Transverse colon (tissue), 4 donors: ENCODE data around the gene NFIA. TPM values are rescaled to one million over a fixed set of nuclear protein-coding genes. Genes with fewer than 3 reads are reported as not detected.
A peak's percentile ranks its signal among the peaks of the same experiment; 100 is the strongest.

Experiments used
- DNase-seq: peaks from one replicate; pipeline ENCODE4 v3.0.0-alpha.2; 2019
- H3K27ac ChIP-seq, 4 donors: fragments of 200-600 bp; sonication (generic); 2 replicates each; pipeline ENCODE4 v1.5.1; 2016 to 2018; ENCODE audit warnings: inconsistent platforms in 4 of 4
- H3K27me3 ChIP-seq: fragments of 200-600 bp; sonication (generic); 2 replicates; pipeline ENCODE4 v1.5.1; 2017; ENCODE audit warnings: inconsistent platforms
- H3K36me3 ChIP-seq, 4 donors: fragments of 200-600 bp; sonication (generic); 2 replicates each; pipeline ENCODE4 v1.5.1; 2017 to 2019; ENCODE audit warnings: inconsistent platforms in 4 of 4
- H3K4me1 ChIP-seq, 4 donors: fragments of 200-600 bp; sonication (generic); 2 replicates each; pipeline ENCODE4 v1.5.1; 2017 to 2020; ENCODE audit warnings: inconsistent platforms in 4 of 4
- H3K4me3 ChIP-seq, 4 donors: fragments of 200-600 bp; sonication (generic); 1 replicate in 1 of 4; 2 replicates in 3 of 4; pipeline versions ENCODE4 v1.5.1 to v1.6.1; 2017 to 2019; ENCODE audit warnings: inconsistent platforms in 4 of 4
- H3K9me3 ChIP-seq, 2 donors: fragments of 200-600 bp; sonication (generic); 2 replicates each; pipeline ENCODE4 v1.5.1; 2017 to 2019; ENCODE audit warnings: inconsistent platforms in 2 of 2
- CTCF ChIP-seq, 5 experiments: fragments of 200-600 bp in 3 of 5; fragments of 450-650 bp in 2 of 5; sonication (generic) in 3 of 5; IDR thresholded peaks; 1 replicate in 2 of 5; 2 replicates in 3 of 5; pipeline ENCODE4 v1.5.1; 2016 to 2017; ENCODE audit warnings: antibody characterized with exemption in 5 of 5, inconsistent platforms in 3 of 5, mild to moderate bottlenecking in 2 of 5, moderate library complexity in 1 of 5
- EP300 ChIP-seq: sonication (generic); formaldehyde crosslinking; IDR thresholded peaks from one replicate; pipeline ENCODE4 v1.6.1; 2017; ENCODE audit warnings: antibody characterized with exemption, low read depth
- POLR2A ChIP-seq: fragments of 450-650 bp; IDR thresholded peaks from one replicate; pipeline ENCODE4 v1.6.1; 2016; ENCODE audit warnings: antibody characterized with exemption, mild to moderate bottlenecking, moderate library complexity
- POLR2AphosphoS5 ChIP-seq, 3 donors: sonication (generic); formaldehyde crosslinking; IDR thresholded peaks; one replicate each; pipeline ENCODE4 v1.6.1; 2016; ENCODE audit warnings: antibody characterized with exemption in 3 of 3
- WGBS, 2 donors: methylation state at CpG; one replicate each; pipeline ENCODE4 v1.1.5; 2018; ENCODE audit warnings: low coverage in 1 of 2; 5-methylcytosine and 5-hydroxymethylcytosine counted together
- in situ Hi-C, 4 donors: fragments of 200-750 bp; cut with MboI; loops; one replicate each; pipeline versions ENCODE4 v1.15.0 to v1.15.1; 2017; ENCODE audit warnings: low sequenced_read_pairs in 3 of 4, low pct_ligation_motif_present in 1 of 4, low pct_unique_long_range_greater_than_20kb in 1 of 4
- intact Hi-C: fragments of 100-400 bp; cut with DNase I; formaldehyde crosslinking; loops from one replicate; pipeline ENCODE4 v1.15.1; 2023; ENCODE audit warnings: low total_unique reads
- total RNA-seq, 4 donors: library from RNA; depleted of rRNA; stranded (reverse); fragments of >200 nt; gene quantifications; one replicate each; pipeline ENCODE4 v1.1.0, GENCODE V29; 2016

Gene NFIA
- total RNA-seq, 4 donors from 2014 or later = 17.3 to 37.2 (median 29.8) TPM

DNA sequence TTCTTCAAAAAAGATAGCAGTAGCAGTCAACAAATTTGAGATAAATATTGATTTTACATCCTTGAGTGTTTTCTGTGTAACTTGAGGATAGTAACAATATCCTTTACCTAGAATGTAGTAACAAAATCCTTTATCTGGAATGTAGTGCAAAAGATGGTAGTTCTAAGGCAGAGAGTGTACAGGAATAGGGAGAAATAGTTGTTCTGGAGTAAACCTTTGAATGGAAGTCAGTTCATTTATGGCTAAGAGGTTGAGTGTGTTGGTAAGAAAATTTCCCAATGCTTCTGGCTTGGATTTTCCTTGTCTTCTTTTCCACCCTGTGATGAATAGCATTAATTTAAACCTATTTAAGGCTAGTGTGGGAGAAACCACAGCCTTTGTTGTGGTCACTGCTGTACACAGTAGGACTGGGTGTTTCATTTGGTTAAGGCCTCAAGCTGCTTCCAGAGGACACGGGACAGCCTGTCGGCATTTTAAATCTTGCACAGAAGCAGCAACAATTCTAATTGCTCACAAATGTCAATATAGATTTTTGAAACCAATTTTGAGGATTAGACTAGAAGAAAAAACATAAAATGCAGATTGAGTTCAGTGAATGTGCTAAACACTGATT, 11.3 kb downstream of the NFIA start:
- in situ Hi-C loops (no loop called here), intact Hi-C loops (no loop called here)
- H3K27ac ChIP-seq = peak overlapping the region in 2 of 4 donors; percentile 2 to 23
- no peak for TF ChIP-seq CTCF (IDR thresholded peaks at IDR 0.05)
- TF ChIP-seq POLR2AphosphoS5 (IDR thresholded peaks at IDR 0.05) = no peak
- TF ChIP-seq EP300 = no peak
- TF ChIP-seq POLR2A = no peak
- H3K4me1 ChIP-seq = peaks cover 11 to 66% (median 31%) of the 10 kb centered on the region in 4 donors
- no peaks in the 10 kb centered on the region for H3K27me3 ChIP-seq
- 50 to 60% methylated on average over 2 of the region's 2 CpGs for WGBS, 2 donors
- peaks cover 0 to under 1% (median 0%) of the 10 kb centered on the region in 4 donors for H3K36me3 ChIP-seq
- H3K9me3 ChIP-seq = no peaks in the 10 kb centered on the region
- H3K4me3 ChIP-seq = no peak overlapping the region
- DNase-seq = no peak

DNA sequence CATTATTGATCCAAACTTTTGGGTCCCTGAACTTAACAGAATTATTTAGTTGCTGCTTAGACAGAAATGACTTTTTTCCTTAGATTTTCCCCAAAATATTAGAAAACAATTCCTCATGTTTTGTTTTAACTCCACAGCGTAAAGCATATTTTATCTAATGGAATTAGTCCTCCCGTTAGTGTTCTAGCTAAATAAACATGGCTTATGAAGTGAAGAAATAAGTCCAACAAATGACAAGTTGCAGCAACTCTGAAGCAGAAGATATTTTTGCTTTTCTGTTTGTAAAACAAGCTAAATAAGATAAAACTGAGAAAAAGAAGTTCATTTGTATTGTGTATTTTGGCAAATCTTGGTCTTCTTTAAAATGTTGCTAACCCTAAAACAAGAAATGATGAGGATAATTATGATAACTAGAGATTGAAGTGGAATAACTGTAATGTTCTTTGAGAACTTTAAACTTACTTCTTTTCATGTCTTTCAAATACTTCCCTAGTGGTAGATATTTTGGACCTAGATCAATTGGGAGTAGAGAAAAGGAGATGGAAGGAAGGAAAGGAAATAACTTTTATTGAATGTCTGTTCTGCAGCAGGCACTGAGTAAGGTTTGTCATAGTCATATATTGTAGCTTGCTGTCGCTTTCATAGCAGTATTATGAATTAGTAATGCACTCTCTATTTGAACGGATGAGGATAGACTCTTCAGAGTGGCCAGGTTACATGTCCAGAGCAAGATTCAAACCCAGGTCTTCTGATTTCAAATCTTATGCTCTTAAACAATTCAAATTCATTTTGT, 12.5 kb downstream of the NFIA start:
- H3K4me3 ChIP-seq = no peak overlapping the region
- 53 to 60% methylated on average over 4 of the region's 4 CpGs for WGBS, 2 donors
- peaks cover 11 to 54% (median 29%) of the 10 kb centered on the region in 4 donors for H3K4me1 ChIP-seq
- no peak for DNase-seq
- intact Hi-C loops (no loop called here), in situ Hi-C loops (no loop called here)
- H3K27me3 ChIP-seq = no peaks in the 10 kb centered on the region
- TF ChIP-seq POLR2A (no peak), EP300 (no peak), CTCF (IDR thresholded peaks at IDR 0.05) (no peak), POLR2AphosphoS5 (IDR thresholded peaks at IDR 0.05) (no peak)
- peak overlapping the region in 3 of 4 donors; percentile 2 to 31 (median 24) for H3K27ac ChIP-seq
- H3K36me3 ChIP-seq = no peaks in the 10 kb centered on the region
- no peaks in the 10 kb centered on the region for H3K9me3 ChIP-seq

DNA sequence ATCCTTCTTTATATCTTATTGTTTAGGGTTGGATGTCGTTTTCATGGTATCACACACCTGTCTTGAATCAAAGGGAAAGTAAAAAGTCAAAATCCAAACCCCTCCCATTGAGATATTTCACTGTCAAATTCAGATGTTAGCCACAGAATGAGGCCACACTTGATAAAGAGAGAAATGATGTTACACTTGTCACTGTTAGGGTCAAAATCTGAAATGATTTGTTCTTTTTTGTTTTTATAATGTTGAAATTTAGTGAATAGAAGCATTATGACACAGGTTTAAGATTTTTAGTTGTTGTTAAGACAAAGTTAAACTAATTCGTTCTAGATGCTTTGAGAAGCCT, 13.1 kb downstream of the NFIA start:
- TF ChIP-seq POLR2AphosphoS5 (IDR thresholded peaks at IDR 0.05) (no peak), POLR2A (no peak)
- peak overlapping the region in 2 of 4 donors; percentile 2 to 21 for H3K27ac ChIP-seq
- intact Hi-C loops = no loop called here

DNA sequence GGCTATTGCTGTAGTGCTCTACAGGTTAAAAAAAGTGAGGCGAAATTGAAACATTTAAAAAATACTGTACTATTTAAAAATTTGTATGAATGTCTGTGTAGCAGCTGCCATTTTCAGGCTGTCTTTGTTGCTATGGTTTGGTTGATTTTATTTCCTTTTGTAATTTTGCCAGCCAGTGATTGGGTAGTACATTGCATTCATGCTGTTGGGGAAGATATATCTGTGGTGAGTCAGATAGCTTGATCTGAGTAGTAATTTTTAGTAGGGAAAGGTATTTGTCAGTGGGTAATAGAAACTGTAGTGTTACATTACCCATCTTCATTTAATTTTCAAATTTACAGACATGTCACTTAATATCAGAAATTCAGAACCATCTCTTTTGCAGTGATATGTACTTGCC, 15.0 kb downstream of the NFIA start:
- no peak for DNase-seq
- no peak overlapping the region for H3K4me3 ChIP-seq
- no peak overlapping the region for H3K27ac ChIP-seq
- no peaks in the 10 kb centered on the region for H3K27me3 ChIP-seq
- no peak for TF ChIP-seq POLR2AphosphoS5 (IDR thresholded peaks at IDR 0.05)
- TF ChIP-seq EP300 = no peak
- TF ChIP-seq CTCF (IDR thresholded peaks at IDR 0.05) = no peak
- TF ChIP-seq POLR2A = no peak
- peaks cover 4 to 37% (median 15%) of the 10 kb centered on the region in 4 donors for H3K4me1 ChIP-seq
- no peaks in the 10 kb centered on the region for H3K9me3 ChIP-seq
- WGBS, 2 donors = 90 to 95% methylated on average over 1 of the region's 1 CpG
- in situ Hi-C loops (no loop called here), intact Hi-C loops (no loop called here)
- H3K36me3 ChIP-seq = no peaks in the 10 kb centered on the region

More for the DNA sequence above, 13.1 kb downstream of the NFIA start:
- no peaks in the 10 kb centered on the region for H3K36me3 ChIP-seq
- no peaks in the 10 kb centered on the region for H3K9me3 ChIP-seq
- H3K4me1 ChIP-seq = peaks cover 11 to 50% (median 27%) of the 10 kb centered on the region in 4 donors
- in situ Hi-C loops = no loop called here
- DNase-seq = no peak
- WGBS, 2 donors = 58 to 60% methylated on average over 2 of the region's 2 CpGs
- H3K4me3 ChIP-seq = no peak overlapping the region
- no peaks in the 10 kb centered on the region for H3K27me3 ChIP-seq
